ENCODE measurements around the gene PEX7. TPM values are rescaled to one million over a fixed set of nuclear protein-coding genes. Genes with fewer than 3 reads are reported as not detected.

PEX7 gene
- total and polyA plus RNA-seq, 10 of the 15 experiments (the other 5 are each of a cell fraction or from before 2014, with no cell fraction given): 0.58 to 12.4 (median 8.8) TPM

DNA sequence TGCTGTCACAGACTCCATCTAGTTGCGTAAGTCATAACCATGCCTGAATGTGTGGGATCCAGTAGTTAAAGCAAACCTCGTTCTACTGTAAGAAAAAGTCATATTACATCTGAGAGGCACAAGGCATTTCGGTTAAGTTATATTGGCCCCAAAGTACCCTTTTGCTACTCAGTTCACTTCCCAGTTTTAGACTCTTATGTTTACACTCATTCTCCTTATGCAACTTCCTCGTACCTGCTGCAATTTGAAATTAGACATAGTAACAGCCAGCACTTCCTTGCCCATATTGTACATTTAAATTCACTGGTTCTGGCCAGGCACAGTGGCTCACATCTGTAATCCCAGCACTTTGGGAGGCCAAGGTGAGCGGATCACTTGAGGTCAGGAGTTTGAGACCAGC lies 37.0 kb downstream of the PEX7 start:
- no peak for FAIRE-seq
- TF ChIP-seq, protein P1, sequence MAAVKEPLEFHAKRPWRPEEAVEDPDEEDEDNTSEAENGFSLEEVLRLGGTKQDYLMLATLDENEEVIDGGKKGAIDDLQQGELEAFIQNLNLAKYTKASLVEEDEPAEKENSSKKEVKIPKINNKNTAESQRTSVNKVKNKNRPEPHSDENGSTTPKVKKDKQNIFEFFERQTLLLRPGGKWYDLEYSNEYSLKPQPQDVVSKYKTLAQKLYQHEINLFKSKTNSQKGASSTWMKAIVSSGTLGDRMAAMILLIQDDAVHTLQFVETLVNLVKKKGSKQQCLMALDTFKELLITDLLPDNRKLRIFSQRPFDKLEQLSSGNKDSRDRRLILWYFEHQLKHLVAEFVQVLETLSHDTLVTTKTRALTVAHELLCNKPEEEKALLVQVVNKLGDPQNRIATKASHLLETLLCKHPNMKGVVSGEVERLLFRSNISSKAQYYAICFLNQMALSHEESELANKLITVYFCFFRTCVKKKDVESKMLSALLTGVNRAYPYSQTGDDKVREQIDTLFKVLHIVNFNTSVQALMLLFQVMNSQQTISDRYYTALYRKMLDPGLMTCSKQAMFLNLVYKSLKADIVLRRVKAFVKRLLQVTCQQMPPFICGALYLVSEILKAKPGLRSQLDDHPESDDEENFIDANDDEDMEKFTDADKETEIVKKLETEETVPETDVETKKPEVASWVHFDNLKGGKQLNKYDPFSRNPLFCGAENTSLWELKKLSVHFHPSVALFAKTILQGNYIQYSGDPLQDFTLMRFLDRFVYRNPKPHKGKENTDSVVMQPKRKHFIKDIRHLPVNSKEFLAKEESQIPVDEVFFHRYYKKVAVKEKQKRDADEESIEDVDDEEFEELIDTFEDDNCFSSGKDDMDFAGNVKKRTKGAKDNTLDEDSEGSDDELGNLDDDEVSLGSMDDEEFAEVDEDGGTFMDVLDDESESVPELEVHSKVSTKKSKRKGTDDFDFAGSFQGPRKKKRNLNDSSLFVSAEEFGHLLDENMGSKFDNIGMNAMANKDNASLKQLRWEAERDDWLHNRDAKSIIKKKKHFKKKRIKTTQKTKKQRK (IDR thresholded peaks at IDR 0.05; ENCODE audit: low read depth, low read length): no peak
- TF ChIP-seq PAX8 (IDR thresholded peaks at IDR 0.05) (no peak), RAD51 (IDR thresholded peaks at IDR 0.05) (no peak), BHLHE40 (IDR thresholded peaks at IDR 0.05; ENCODE audit: borderline replicate concordance in 1 of 2, low read depth in 2 of 2, low read length in 1 of 2) (no peak), CHD2 (IDR thresholded peaks at IDR 0.05; ENCODE audit: borderline replicate concordance, low read depth, low read length) (no peak), EED (IDR thresholded peaks at IDR 0.05; ENCODE audit: low read depth) (no peak), RAD21 (IDR thresholded peaks at IDR 0.05; ENCODE audit: insufficient read depth, low read depth, low read length) (no peak), NFIC (IDR thresholded peaks at IDR 0.05; ENCODE audit: low read depth, low read length) (no peak), FOXM1 (IDR thresholded peaks at IDR 0.05; ENCODE audit: low read depth, low read length) (no peak), IKZF2 (IDR thresholded peaks at IDR 0.05) (no peak), IKZF1 (conservative IDR thresholded peaks at IDR 0.05) (no peak), CHD1 (IDR thresholded peaks at IDR 0.05; ENCODE audit: low read depth, low read length) (no peak), EGR1 (IDR thresholded peaks at IDR 0.05; ENCODE audit: borderline replicate concordance in 1 of 2, low read depth in 2 of 2, low read length in 2 of 2) (no peak), RUNX3 (IDR thresholded peaks at IDR 0.05; ENCODE audit: low read length) (no peak), ZNF24 (IDR thresholded peaks at IDR 0.05) (no peak), SREBF2 (IDR thresholded peaks at IDR 0.05; ENCODE audit: low read length) (no peak)
- TF ChIP-seq, protein P2, sequence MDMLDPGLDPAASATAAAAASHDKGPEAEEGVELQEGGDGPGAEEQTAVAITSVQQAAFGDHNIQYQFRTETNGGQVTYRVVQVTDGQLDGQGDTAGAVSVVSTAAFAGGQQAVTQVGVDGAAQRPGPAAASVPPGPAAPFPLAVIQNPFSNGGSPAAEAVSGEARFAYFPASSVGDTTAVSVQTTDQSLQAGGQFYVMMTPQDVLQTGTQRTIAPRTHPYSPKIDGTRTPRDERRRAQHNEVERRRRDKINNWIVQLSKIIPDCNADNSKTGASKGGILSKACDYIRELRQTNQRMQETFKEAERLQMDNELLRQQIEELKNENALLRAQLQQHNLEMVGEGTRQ (IDR thresholded peaks at IDR 0.05; ENCODE audit: borderline replicate concordance, low read depth, low read length): no peak
- H3K4me3 ChIP-seq: no peak overlapping the region
- in situ Hi-C loops (cut with MboI) (no loop called here), intact Hi-C loops (cut with micrococcal nuclease; ENCODE audit: unreplicated experiment) (no loop called here)
- H3K9ac ChIP-seq (ENCODE audit: control insufficient read depth, insufficient read depth, low read length): no peak overlapping the region
- H3K9me3 ChIP-seq (replicated peaks; ENCODE audit: control insufficient read depth, insufficient read depth, low read length): no peaks in the 10 kb centered on the region
- H4K20me1 ChIP-seq (ENCODE audit: control insufficient read depth, insufficient read depth): no peaks in the 10 kb centered on the region
- CTCF ChIA-PET: interaction anchor here (3.2 kb wide), 1 partner anchor 14 kb away, joined by 11 read pairs; no protein-coding TSS in a partner anchor
- H3K27ac ChIP-seq (ENCODE audit: control insufficient read depth, insufficient read depth): no peak overlapping the region
- H3K27me3 ChIP-seq (replicated peaks in 1 of 2; ENCODE audit: control insufficient read depth in 2 of 2, insufficient read depth in 2 of 2, low read length in 1 of 2): no peaks in the 10 kb centered on the region
- no peaks in the 10 kb centered on the region; a peak in 1 of 4 replicates for H3K36me3 ChIP-seq (ENCODE audit: control insufficient read depth in 2 of 2, insufficient read depth in 2 of 2, low read length in 1 of 2)
- no peaks in the 10 kb centered on the region for H3K4me1 ChIP-seq (ENCODE audit: control insufficient read depth, insufficient read depth, low read length)
- H3K4me2 ChIP-seq (ENCODE audit: control insufficient read depth, insufficient read depth): no peak overlapping the region
- POLR2A ChIA-PET: no interaction called here
- no peak for DNase-seq (ENCODE audit: low read depth, low spot score)
- SMC1A ChIA-PET (ENCODE audit: uncharacterized antibody, unreplicated experiment): no interaction called here
- no peaks in the 10 kb centered on the region for H3K79me2 ChIP-seq (ENCODE audit: control insufficient read depth, insufficient read depth, low read length)
- no peak overlapping the region for H2AFZ ChIP-seq (ENCODE audit: control insufficient read depth, low read depth, low read length)
- 78% methylated on average over 5 of the region's 5 CpGs for WGBS (ENCODE audit: insufficient coverage, insufficient replicate concordance, low lambda C conversion rate, missing lambda C conversion rate)
- ATAC-seq: no peak
- BruUV-seq (replicated peaks): no TSS peak
- RAD21 ChIA-PET (ENCODE audit: unreplicated experiment): no interaction called here
